Measurements from ENCODE around the gene BIN1.

BIN1 gene

GRCh38 chr2:127052771-127053691 lies 53.9 kb downstream of the BIN1 start:
- POLR2A ChIA-PET, result no interaction called here
- no peak for DNase-seq (ENCODE audit: extremely low spot score)
- no peak for TF ChIP-seq CTCF (IDR thresholded peaks at IDR 0.05; ENCODE audit: control extremely low read depth, extremely low read depth, low read depth, missing control alignments)
- CTCF ChIA-PET, result interaction anchor here (1.1 to 2.0 kb wide), 4 partner anchors 11 to 697 kb away, joined by 3 to 8 read pairs (median 4); no protein-coding TSS in a partner anchor

DNA sequence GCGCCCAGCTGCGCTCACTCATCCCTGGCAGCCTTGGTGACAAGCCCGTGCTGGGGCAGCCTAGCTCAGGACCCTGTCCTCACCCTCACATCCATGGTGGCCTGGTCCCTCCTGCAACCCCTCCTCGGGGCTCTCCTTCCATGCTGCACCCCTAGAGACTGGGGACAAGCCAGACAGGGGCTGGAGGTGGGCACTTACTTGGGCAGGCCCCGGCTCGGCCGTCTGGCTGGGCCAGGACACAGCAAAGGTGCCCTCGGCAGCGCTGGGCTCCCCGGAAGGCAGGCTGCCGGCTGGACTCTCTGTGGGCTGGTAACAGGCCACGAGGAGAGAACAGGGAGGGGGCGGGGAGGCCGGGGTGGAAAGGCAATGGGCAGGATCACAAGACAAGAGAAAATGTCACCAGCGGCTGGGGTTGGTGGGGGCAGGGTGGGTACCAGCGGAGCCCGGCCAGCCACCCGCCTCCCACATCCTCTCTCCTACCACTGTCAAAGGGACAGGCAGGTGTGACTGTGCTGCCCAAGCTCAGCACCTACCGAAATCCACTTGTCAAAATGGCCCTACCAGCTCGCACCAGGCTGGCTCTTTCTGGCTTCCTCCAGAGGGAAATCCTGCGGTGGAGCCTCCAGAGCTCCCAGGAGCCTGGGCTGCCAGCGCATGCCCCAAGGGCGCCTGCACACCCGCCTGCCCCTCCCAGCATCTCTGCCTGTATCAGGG lies 54.7 kb downstream of the BIN1 start:
- POLR2A ChIA-PET, result no interaction called here
- TF ChIP-seq CTCF (IDR thresholded peaks at IDR 0.05; ENCODE audit: control extremely low read depth, extremely low read depth, low read depth, missing control alignments), result no peak
- DNase-seq (ENCODE audit: extremely low spot score), result no peak
- CTCF ChIA-PET, result interaction anchor here (1.1 to 2.5 kb wide), 4 partner anchors 12 to 109 kb away, joined by 3 to 27 read pairs (median 6); no protein-coding TSS in a partner anchor

DNA sequence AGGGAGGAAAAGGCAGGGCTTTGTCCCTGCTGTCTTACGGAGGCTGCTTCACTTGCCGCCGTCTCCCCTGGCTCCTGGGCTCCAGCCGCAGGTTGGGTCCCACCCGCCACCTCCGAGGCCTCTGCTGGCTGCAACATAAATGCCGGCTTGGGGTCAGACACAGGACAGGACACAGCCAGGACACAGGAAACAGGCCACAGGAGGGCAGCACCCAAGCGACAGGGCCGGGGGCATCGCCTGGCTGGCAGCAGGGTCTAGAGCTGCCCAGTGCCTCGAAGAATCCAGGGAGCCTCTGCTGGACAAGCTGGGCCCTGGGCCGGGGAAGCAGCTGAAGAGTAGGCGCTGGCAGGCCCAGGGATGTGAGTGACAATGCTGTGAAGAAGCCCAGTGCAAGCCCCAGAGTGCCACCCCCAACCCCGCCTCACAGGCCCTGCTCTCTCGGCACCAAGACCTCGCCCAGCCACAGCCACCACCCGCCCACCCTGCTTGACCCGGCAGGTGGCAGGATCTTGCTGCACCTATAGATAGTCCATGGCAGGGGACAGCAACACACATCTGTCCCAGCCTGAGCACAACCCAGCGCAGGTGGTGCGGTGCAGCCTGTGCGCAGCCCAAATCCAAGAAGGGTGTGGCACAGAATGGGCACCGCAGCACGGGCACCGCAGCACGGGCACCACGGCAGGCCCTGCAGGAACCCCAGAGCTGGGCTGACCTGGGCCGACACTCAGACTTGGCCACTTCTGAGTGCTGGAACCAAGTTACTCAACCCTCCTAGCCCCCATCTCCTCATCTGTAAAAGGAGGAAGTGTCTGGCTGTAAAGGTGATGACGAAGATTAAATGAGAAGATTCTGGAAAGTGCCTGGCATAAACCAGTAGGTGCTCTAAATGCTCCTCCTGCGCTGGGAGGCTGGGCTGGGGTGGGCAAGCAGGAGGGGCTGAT lies 55.6 kb downstream of the BIN1 start:
- DNase-seq (ENCODE audit: extremely low spot score), result no peak
- CTCF ChIA-PET, result interaction anchor here (0.9 to 2.5 kb wide), 12 partner anchors 11 to 269 kb away, joined by 3 to 27 read pairs (median 4); no protein-coding TSS in a partner anchor
- TF ChIP-seq CTCF (IDR thresholded peaks at IDR 0.05; ENCODE audit: control extremely low read depth, extremely low read depth, low read depth, missing control alignments), result no peak
- POLR2A ChIA-PET, result interaction anchor here (0.6 kb wide), 1 partner anchor 1496 kb away, joined by 3 read pairs; no protein-coding TSS in a partner anchor

GRCh38 chr2:127050803-127051115 lies 56.2 kb downstream of the BIN1 start:
- POLR2A ChIA-PET, result no interaction called here
- CTCF ChIA-PET, result interaction anchor here (0.9 to 2.5 kb wide), 11 partner anchors 11 to 269 kb away, joined by 3 to 27 read pairs (median 4); no protein-coding TSS in a partner anchor
- no peak for DNase-seq (ENCODE audit: extremely low spot score)
- no peak for TF ChIP-seq CTCF (IDR thresholded peaks at IDR 0.05; ENCODE audit: control extremely low read depth, extremely low read depth, low read depth, missing control alignments)

- CTCF ChIA-PET, result interaction anchor here (0.9 to 2.5 kb wide), 12 partner anchors 10 to 268 kb away, joined by 3 to 27 read pairs (median 4); no protein-coding TSS in a partner anchor
- peak; percentile 96 for TF ChIP-seq CTCF (IDR thresholded peaks at IDR 0.05; ENCODE audit: control extremely low read depth, extremely low read depth, low read depth, missing control alignments)
- POLR2A ChIA-PET, result no interaction called here
- DNase-seq (ENCODE audit: extremely low spot score), result peak; percentile 88
Measured at GRCh38 chr2:127049927-127050802, 56.8 kb downstream of the BIN1 start.
